HepG2 (cell line): Measurements from ENCODE around the gene PTPN3. TPM values are rescaled to one million over a fixed set of nuclear protein-coding genes. Genes with fewer than 3 reads are reported as not detected.

Source experiments
- ELF3 ChIP-seq: IDR thresholded peaks from 2 replicates; pipeline ENCODE4 v1.6.1; 2016; ENCODE audit warnings: missing genetic modification reagents, missing compliant biosample characterization
- FOXO4 ChIP-seq: sonication (generic); formaldehyde crosslinking; conservative IDR thresholded peaks from 2 replicates; pipeline ENCODE4 v1.8.1; 2023; ENCODE audit warnings: missing genetic modification reagents
- HDAC1 ChIP-seq: sonication (generic); formaldehyde crosslinking; IDR thresholded peaks from 2 replicates; pipeline ENCODE4 v1.5.1; 2020; ENCODE audit warnings: mild to moderate bottlenecking, missing genetic modification reagents
- KMT2B ChIP-seq: IDR thresholded peaks from 2 replicates; pipeline ENCODE4 v1.6.1; 2016; ENCODE audit warnings: missing genetic modification reagents, missing compliant biosample characterization
- PBX3 ChIP-seq: sonication (generic); formaldehyde crosslinking; IDR thresholded peaks from 2 replicates; pipeline ENCODE4 v1.8.1; 2023; ENCODE audit warnings: missing genetic modification reagents, inconsistent platforms, borderline replicate concordance
- PLRG1 ChIP-seq: fragments of 450-650 bp; conservative IDR thresholded peaks from 2 replicates; pipeline ENCODE4 v1.6.1; 2016
- STAT5B ChIP-seq: sonication (generic); formaldehyde crosslinking; IDR thresholded peaks from 2 replicates; pipeline ENCODE4 v1.4.0; 2020; ENCODE audit warnings: missing genetic modification reagents
- TARDBP ChIP-seq: sonication (generic); formaldehyde crosslinking; IDR thresholded peaks from 2 replicates; pipeline ENCODE4 v1.8.0; 2022; ENCODE audit warnings: mild to moderate bottlenecking, missing genetic modification reagents
- ZNF431 ChIP-seq: sonication (generic); formaldehyde crosslinking; IDR thresholded peaks from 2 replicates; pipeline ENCODE4 v1.9.0; 2022; ENCODE audit warnings: missing genetic modification reagents, low read depth, mild to moderate bottlenecking, borderline replicate concordance
- ZNF574 ChIP-seq: sonication (generic); formaldehyde crosslinking; IDR thresholded peaks from 2 replicates; pipeline ENCODE4 v1.4.0; 2020; ENCODE audit warnings: missing genetic modification reagents
- ZNF781 ChIP-seq: sonication (generic); formaldehyde crosslinking; IDR thresholded peaks from 2 replicates; pipeline ENCODE4 v1.5.1; 2020; ENCODE audit warnings: borderline replicate concordance, mild to moderate bottlenecking, missing genetic modification reagents; ENCODE audit errors: not compliant biosample characterization
- ZSCAN22 ChIP-seq: sonication (generic); formaldehyde crosslinking; IDR thresholded peaks from 2 replicates; pipeline ENCODE4 v1.4.0; 2020; ENCODE audit warnings: mild to moderate bottlenecking, missing genetic modification reagents
- polyA plus RNA-seq, 8 experiments: library from polyadenylated mRNA; depleted of rRNA in 3 of 8; stranded (reverse) in 7 of 8; unstranded in 1 of 8; fragments of >200 nt; fragmentation: Illumina TruSeq in 4 of 8; extraction: Trizol in 4 of 8; gene quantifications; 2 replicates each; pipeline versions ENCODE4 v1.2.1 to v1.2.3, GENCODE V29; 2011 to 2016; ENCODE audit warnings: low read depth in 4 of 8, missing spikeins in 1 of 8, mixed read lengths in 1 of 8; ENCODE audit not compliant: insufficient read depth in 1 of 8
- total RNA-seq, 5 experiments: library from RNA; depleted of rRNA; stranded (reverse); fragments of >200 nt; fragmentation: Illumina TruSeq; extraction: Trizol; gene quantifications; 2 replicates each; pipeline ENCODE4 v1.2.3, GENCODE V29; 2016; ENCODE audit warnings: low read depth in 1 of 5
- TF ChIP-seq, protein P1 (sequence below): sonication (generic); formaldehyde crosslinking; IDR thresholded peaks from 2 replicates; pipeline ENCODE4 v1.4.0; 2020; ENCODE audit warnings: missing genetic modification reagents, borderline replicate concordance
- TF ChIP-seq, protein P2 (sequence below): sonication (generic); formaldehyde crosslinking; IDR thresholded peaks from 2 replicates; pipeline ENCODE4 v1.4.0; 2020; ENCODE audit warnings: missing genetic modification reagents

Gene PTPN3
- total and polyA plus RNA-seq, 2 of the 13 experiments (the other 11 are each of a cell fraction or from before 2014, with no cell fraction given), result 5.6 to 20.5 TPM

GRCh38 chr9:109507421-109507838 is 9.3 kb upstream of the PTPN3 start (continued):
- TF ChIP-seq, protein P1, sequence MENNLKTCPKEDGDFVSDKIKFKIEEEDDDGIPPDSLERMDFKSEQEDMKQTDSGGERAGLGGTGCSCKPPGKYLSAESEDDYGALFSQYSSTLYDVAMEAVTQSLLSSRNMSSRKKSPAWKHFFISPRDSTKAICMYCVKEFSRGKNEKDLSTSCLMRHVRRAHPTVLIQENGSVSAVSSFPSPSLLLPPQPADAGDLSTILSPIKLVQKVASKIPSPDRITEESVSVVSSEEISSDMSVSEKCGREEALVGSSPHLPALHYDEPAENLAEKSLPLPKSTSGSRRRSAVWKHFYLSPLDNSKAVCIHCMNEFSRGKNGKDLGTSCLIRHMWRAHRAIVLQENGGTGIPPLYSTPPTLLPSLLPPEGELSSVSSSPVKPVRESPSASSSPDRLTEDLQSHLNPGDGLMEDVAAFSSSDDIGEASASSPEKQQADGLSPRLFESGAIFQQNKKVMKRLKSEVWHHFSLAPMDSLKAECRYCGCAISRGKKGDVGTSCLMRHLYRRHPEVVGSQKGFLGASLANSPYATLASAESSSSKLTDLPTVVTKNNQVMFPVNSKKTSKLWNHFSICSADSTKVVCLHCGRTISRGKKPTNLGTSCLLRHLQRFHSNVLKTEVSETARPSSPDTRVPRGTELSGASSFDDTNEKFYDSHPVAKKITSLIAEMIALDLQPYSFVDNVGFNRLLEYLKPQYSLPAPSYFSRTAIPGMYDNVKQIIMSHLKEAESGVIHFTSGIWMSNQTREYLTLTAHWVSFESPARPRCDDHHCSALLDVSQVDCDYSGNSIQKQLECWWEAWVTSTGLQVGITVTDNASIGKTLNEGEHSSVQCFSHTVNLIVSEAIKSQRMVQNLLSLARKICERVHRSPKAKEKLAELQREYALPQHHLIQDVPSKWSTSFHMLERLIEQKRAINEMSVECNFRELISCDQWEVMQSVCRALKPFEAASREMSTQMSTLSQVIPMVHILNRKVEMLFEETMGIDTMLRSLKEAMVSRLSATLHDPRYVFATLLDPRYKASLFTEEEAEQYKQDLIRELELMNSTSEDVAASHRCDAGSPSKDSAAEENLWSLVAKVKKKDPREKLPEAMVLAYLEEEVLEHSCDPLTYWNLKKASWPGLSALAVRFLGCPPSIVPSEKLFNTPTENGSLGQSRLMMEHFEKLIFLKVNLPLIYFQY (CRISPR knock-in tag), result peak; percentile 41; the same call in 1 of the 2 replicates
- TF ChIP-seq PBX3 (CRISPR knock-in tag), result no peak
- 0 out of 2 replicates have a peak, but pooled peaks have one; percentile 33 for TF ChIP-seq STAT5B (CRISPR knock-in tag)
- TF ChIP-seq, protein P2, sequence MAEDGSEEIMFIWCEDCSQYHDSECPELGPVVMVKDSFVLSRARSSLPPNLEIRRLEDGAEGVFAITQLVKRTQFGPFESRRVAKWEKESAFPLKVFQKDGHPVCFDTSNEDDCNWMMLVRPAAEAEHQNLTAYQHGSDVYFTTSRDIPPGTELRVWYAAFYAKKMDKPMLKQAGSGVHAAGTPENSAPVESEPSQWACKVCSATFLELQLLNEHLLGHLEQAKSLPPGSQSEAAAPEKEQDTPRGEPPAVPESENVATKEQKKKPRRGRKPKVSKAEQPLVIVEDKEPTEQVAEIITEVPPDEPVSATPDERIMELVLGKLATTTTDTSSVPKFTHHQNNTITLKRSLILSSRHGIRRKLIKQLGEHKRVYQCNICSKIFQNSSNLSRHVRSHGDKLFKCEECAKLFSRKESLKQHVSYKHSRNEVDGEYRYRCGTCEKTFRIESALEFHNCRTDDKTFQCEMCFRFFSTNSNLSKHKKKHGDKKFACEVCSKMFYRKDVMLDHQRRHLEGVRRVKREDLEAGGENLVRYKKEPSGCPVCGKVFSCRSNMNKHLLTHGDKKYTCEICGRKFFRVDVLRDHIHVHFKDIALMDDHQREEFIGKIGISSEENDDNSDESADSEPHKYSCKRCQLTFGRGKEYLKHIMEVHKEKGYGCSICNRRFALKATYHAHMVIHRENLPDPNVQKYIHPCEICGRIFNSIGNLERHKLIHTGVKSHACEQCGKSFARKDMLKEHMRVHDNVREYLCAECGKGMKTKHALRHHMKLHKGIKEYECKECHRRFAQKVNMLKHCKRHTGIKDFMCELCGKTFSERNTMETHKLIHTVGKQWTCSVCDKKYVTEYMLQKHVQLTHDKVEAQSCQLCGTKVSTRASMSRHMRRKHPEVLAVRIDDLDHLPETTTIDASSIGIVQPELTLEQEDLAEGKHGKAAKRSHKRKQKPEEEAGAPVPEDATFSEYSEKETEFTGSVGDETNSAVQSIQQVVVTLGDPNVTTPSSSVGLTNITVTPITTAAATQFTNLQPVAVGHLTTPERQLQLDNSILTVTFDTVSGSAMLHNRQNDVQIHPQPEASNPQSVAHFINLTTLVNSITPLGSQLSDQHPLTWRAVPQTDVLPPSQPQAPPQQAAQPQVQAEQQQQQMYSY (CRISPR knock-in tag), result 0 out of 2 replicates have a peak, but pooled peaks have one; percentile 28
- TF ChIP-seq KMT2B (CRISPR knock-in tag), result peak; percentile 63; the same call in 1 of the 2 replicates
- no peak for TF ChIP-seq PLRG1
- no peak for TF ChIP-seq ZNF781 (CRISPR knock-in tag)
- peak; percentile 52; the same call in 1 of the 2 replicates for TF ChIP-seq ZNF431 (CRISPR knock-in tag)
- peak; percentile 71 for TF ChIP-seq ZNF574 (CRISPR knock-in tag)
- TF ChIP-seq HDAC1 (CRISPR knock-in tag), result peak; percentile 88
- no peak for TF ChIP-seq FOXO4 (CRISPR knock-in tag)
- no peak for TF ChIP-seq ZSCAN22
- peak; percentile 91 for TF ChIP-seq TARDBP (CRISPR knock-in tag)
- TF ChIP-seq ELF3 (CRISPR knock-in tag), result peak; percentile 97
